ENCODE data around the gene KRTAP9-9. TPM values are rescaled to one million over a fixed set of nuclear protein-coding genes. Genes with fewer than 3 reads are reported as not detected.

The KRTAP9-9 gene
- total RNA-seq, 1 donor, result not detected

- no peak overlapping the region for H3K4me3 ChIP-seq (ENCODE audit: low read depth, low read length)
- no peak for TF ChIP-seq CTCF (IDR thresholded peaks at IDR 0.05; ENCODE audit: insufficient read depth, low read depth, low read length)
- no peak for DNase-seq (ENCODE audit: low read depth)
Observed at GRCh38 chr17:41296846-41297245, 41.7 kb downstream of the KRTAP9-9 start.

GRCh38 chr17:41298458-41299135 lies 43.4 kb downstream of the KRTAP9-9 start:
- H3K4me3 ChIP-seq (ENCODE audit: low read depth, low read length), result no peak overlapping the region
- DNase-seq (ENCODE audit: low read depth), result no peak
- TF ChIP-seq CTCF (IDR thresholded peaks at IDR 0.05; ENCODE audit: insufficient read depth, low read depth, low read length), result no peak

- H3K4me3 ChIP-seq (ENCODE audit: low read depth, low read length), result no peak overlapping the region
- TF ChIP-seq CTCF (IDR thresholded peaks at IDR 0.05; ENCODE audit: insufficient read depth, low read depth, low read length), result no peak
- DNase-seq (ENCODE audit: low read depth), result no peak
Observed at GRCh38 chr17:41301204-41301790, 46.1 kb downstream of the KRTAP9-9 start.

- DNase-seq (ENCODE audit: low read depth), result no peak
- no peak within 1 kb of the TSS for H3K4me3 ChIP-seq (ENCODE audit: low read depth, low read length)
- TF ChIP-seq CTCF (IDR thresholded peaks at IDR 0.05; ENCODE audit: insufficient read depth, low read depth, low read length), result no peak
Observed at GRCh38 chr17:41301916-41302901, 47.0 kb downstream of the KRTAP9-9 start, which contains the start of gene KRTAP29-1. KRTAP29-1 (minus strand) TSS chr17:41302851; CDS start chr17:41302851, 0 bp downstream.

GRCh38 chr17:41302981-41303380 lies 47.8 kb downstream of the KRTAP9-9 start:
- H3K4me3 ChIP-seq (ENCODE audit: low read depth, low read length), result no peak overlapping the region
- DNase-seq (ENCODE audit: low read depth), result no peak
- no peak for TF ChIP-seq CTCF (IDR thresholded peaks at IDR 0.05; ENCODE audit: insufficient read depth, low read depth, low read length)

GRCh38 chr17:41304091-41304490 lies 48.9 kb downstream of the KRTAP9-9 start:
- DNase-seq (ENCODE audit: low read depth), result no peak
- no peak for TF ChIP-seq CTCF (IDR thresholded peaks at IDR 0.05; ENCODE audit: insufficient read depth, low read depth, low read length)
- no peak overlapping the region for H3K4me3 ChIP-seq (ENCODE audit: low read depth, low read length)

Small RNAs within 50 kb of the gene (small RNA-seq; reads per million reads assigned to genes)
- not detected for gene KRTAP9-10P

Other genes with a start within 250 kb of the KRTAP9-9 start
- not detected in 2 replicates for gene KRTAP3-1, start 246.3 kb upstream of the KRTAP9-9 start, total RNA-seq
- 11.0 and 16.4 TPM in 2 replicates for gene KRTAP1-5, start 228.2 kb upstream of the KRTAP9-9 start, total RNA-seq
- gene KRTAP1-4, start 225.2 kb upstream of the KRTAP9-9 start, total RNA-seq, result not detected in 2 replicates
- gene KRTAP1-3, start 220.5 kb upstream of the KRTAP9-9 start, total RNA-seq, result not detected in 2 replicates
- not detected in 2 replicates for gene KRTAP1-1, start 213.9 kb upstream of the KRTAP9-9 start, total RNA-seq
- gene KRTAP2-1, start 208.1 kb upstream of the KRTAP9-9 start, total RNA-seq, result not detected in 2 replicates
- not detected in 2 replicates for gene KRTAP2-2, start 200.2 kb upstream of the KRTAP9-9 start, total RNA-seq
- gene KRTAP2-3, start 195.3 kb upstream of the KRTAP9-9 start, total RNA-seq, result 0.32 TPM in 1 of 2 replicates, not detected in the other
- gene KRTAP2-4, start 189.5 kb upstream of the KRTAP9-9 start, total RNA-seq, result not detected in 2 replicates
- gene KRTAP4-7, start 171.2 kb upstream of the KRTAP9-9 start, total RNA-seq, result not detected in 2 replicates
- not detected in 2 replicates for gene KRTAP4-8, start 157.2 kb upstream of the KRTAP9-9 start, total RNA-seq
- gene KRTAP4-16, start 153.2 kb upstream of the KRTAP9-9 start, total RNA-seq, result not detected in 2 replicates
- gene KRTAP4-9, start 150.0 kb upstream of the KRTAP9-9 start, total RNA-seq, result not detected in 2 replicates
- not detected in 2 replicates for gene KRTAP4-11, start 137.0 kb upstream of the KRTAP9-9 start, total RNA-seq
- not detected in 2 replicates for gene KRTAP4-12, start 131.2 kb upstream of the KRTAP9-9 start, total RNA-seq
- not detected in 2 replicates for gene KRTAP4-6, start 114.8 kb upstream of the KRTAP9-9 start, total RNA-seq
- not detected in 2 replicates for gene KRTAP4-5, start 105.6 kb upstream of the KRTAP9-9 start, total RNA-seq
- gene KRTAP4-4, start 94.6 kb upstream of the KRTAP9-9 start, total RNA-seq, result not detected in 2 replicates
- gene KRTAP4-3, start 87.2 kb upstream of the KRTAP9-9 start, total RNA-seq, result not detected in 2 replicates
- not detected in 2 replicates for gene KRTAP4-2, start 77.2 kb upstream of the KRTAP9-9 start, total RNA-seq
- not detected in 2 replicates for gene KRTAP4-1, start 70.5 kb upstream of the KRTAP9-9 start, total RNA-seq
- not detected in 2 replicates for gene KRTAP9-1, start 65.5 kb upstream of the KRTAP9-9 start, total RNA-seq
- not detected in 2 replicates for gene KRTAP9-2, start 28.7 kb upstream of the KRTAP9-9 start, total RNA-seq
- not detected in 2 replicates for gene KRTAP9-3, start 22.9 kb upstream of the KRTAP9-9 start, total RNA-seq
- gene KRTAP9-8, start 17.4 kb upstream of the KRTAP9-9 start, total RNA-seq, result not detected in 2 replicates
- not detected in 2 replicates for gene KRTAP9-4, start 5.7 kb upstream of the KRTAP9-9 start, total RNA-seq
- gene KRTAP9-6, start 10.0 kb downstream of the KRTAP9-9 start, total RNA-seq, result not detected in 2 replicates
- gene KRTAP9-7, start 20.3 kb downstream of the KRTAP9-9 start, total RNA-seq, result not detected in 2 replicates
- gene KRTAP29-1, start 47.5 kb downstream of the KRTAP9-9 start, total RNA-seq, result not detected in 2 replicates
- not detected in 2 replicates for gene KRTAP16-1, start 53.9 kb downstream of the KRTAP9-9 start, total RNA-seq
- not detected in 2 replicates for gene KRTAP17-1, start 60.3 kb downstream of the KRTAP9-9 start, total RNA-seq
- gene KRT33A, start 95.4 kb downstream of the KRTAP9-9 start, total RNA-seq, result not detected in 2 replicates
- under 0.01 and 0.32 TPM in 2 replicates for gene KRT33B, start 114.4 kb downstream of the KRTAP9-9 start, total RNA-seq
- gene KRT34, start 126.9 kb downstream of the KRTAP9-9 start, total RNA-seq, result 26.7 and 28.9 TPM in 2 replicates
- gene KRT31, start 142.2 kb downstream of the KRTAP9-9 start, total RNA-seq, result not detected in 2 replicates
- not detected in 2 replicates for gene KRT37, start 169.2 kb downstream of the KRTAP9-9 start, total RNA-seq
- gene KRT38, start 185.6 kb downstream of the KRTAP9-9 start, total RNA-seq, result under 0.01 TPM in 1 of 2 replicates, not detected in the other
- not detected in 2 replicates for gene KRT32, start 212.0 kb downstream of the KRTAP9-9 start, total RNA-seq
- gene KRT35, start 225.8 kb downstream of the KRTAP9-9 start, total RNA-seq, result not detected in 2 replicates
- gene KRT36, start 234.5 kb downstream of the KRTAP9-9 start, total RNA-seq, result under 0.01 TPM in 2 replicates

Measured in fibroblast of villous mesenchyme (primary cell).